Measurements from ENCODE around the gene GNG12.
A peak's percentile ranks its signal among the peaks of the same experiment; 100 is the strongest.

GNG12 gene

GRCh38 chr1:67832737-67833601 lies at the start of gene GNG12:
Gene GNG12, minus strand, starts transcription at chr1:67833467. Its CDS starts 125,781 bp downstream, at chr1:67707686.
- no peak for DNase-seq

- no peak for DNase-seq
These were observed 49.1 kb upstream of the GNG12 start for GRCh38 chr1:67882196-67882958.

GRCh38 chr1:67880056-67880601 lies 46.9 kb upstream of the GNG12 start:
- DNase-seq = no peak

- no peak for DNase-seq
These were observed 46.2 kb upstream of the GNG12 start for GRCh38 chr1:67879485-67879884.

GRCh38 chr1:67874501-67875111 lies 41.3 kb upstream of the GNG12 start:
- no peak for DNase-seq

GRCh38 chr1:67869233-67869632 lies 36.0 kb upstream of the GNG12 start:
- no peak for DNase-seq

- no peak for DNase-seq
These were observed 30.4 kb upstream of the GNG12 start for GRCh38 chr1:67863637-67864036.

GRCh38 chr1:67862685-67863084 lies 29.4 kb upstream of the GNG12 start:
- DNase-seq = no peak

- no peak for DNase-seq
These were observed 28.7 kb upstream of the GNG12 start for GRCh38 chr1:67861856-67862516.

GRCh38 chr1:67860776-67861175 lies 27.5 kb upstream of the GNG12 start:
- no peak for DNase-seq

GRCh38 chr1:67856921-67857320 lies 23.7 kb upstream of the GNG12 start:
- DNase-seq = no peak

GRCh38 chr1:67855961-67856360 lies 22.7 kb upstream of the GNG12 start:
- DNase-seq = no peak

- no peak for DNase-seq
These were observed 22.2 kb upstream of the GNG12 start for GRCh38 chr1:67855444-67855843.

- DNase-seq = no peak
These were observed 20.4 kb upstream of the GNG12 start for GRCh38 chr1:67853704-67854103.

GRCh38 chr1:67851800-67852199 lies 18.5 kb upstream of the GNG12 start:
- DNase-seq = no peak

- DNase-seq = no peak
These were observed 17.4 kb upstream of the GNG12 start for GRCh38 chr1:67850611-67851075.

- peak in 1 of 2 donors; percentile 4 for DNase-seq
These were observed 16.9 kb upstream of the GNG12 start for GRCh38 chr1:67850151-67850551.

GRCh38 chr1:67847466-67847865 lies 14.2 kb upstream of the GNG12 start:
- no peak for DNase-seq

GRCh38 chr1:67846538-67846937 lies 13.3 kb upstream of the GNG12 start:
- DNase-seq = no peak

GRCh38 chr1:67844988-67845387 lies 11.7 kb upstream of the GNG12 start:
- DNase-seq = no peak

- no peak for DNase-seq
These were observed 10.5 kb upstream of the GNG12 start for GRCh38 chr1:67843746-67844145.

- no peak for DNase-seq
These were observed 10.1 kb upstream of the GNG12 start for GRCh38 chr1:67843331-67843730.

GRCh38 chr1:67840449-67840848 lies 7.2 kb upstream of the GNG12 start:
- no peak for DNase-seq

All from bone marrow (tissue), 2 donors.